ENCODE results near the gene SHROOM2.

The SHROOM2 gene

GRCh38 chrX:9905288-9905687 lies 119.1 kb downstream of the SHROOM2 start:
- DNase-seq (ENCODE audit: low read depth) = peak; percentile 78
- H3K4me3 ChIP-seq (replicated peaks; ENCODE audit: low read depth, low read length) = no peak overlapping the region
- TF ChIP-seq, protein P1, sequence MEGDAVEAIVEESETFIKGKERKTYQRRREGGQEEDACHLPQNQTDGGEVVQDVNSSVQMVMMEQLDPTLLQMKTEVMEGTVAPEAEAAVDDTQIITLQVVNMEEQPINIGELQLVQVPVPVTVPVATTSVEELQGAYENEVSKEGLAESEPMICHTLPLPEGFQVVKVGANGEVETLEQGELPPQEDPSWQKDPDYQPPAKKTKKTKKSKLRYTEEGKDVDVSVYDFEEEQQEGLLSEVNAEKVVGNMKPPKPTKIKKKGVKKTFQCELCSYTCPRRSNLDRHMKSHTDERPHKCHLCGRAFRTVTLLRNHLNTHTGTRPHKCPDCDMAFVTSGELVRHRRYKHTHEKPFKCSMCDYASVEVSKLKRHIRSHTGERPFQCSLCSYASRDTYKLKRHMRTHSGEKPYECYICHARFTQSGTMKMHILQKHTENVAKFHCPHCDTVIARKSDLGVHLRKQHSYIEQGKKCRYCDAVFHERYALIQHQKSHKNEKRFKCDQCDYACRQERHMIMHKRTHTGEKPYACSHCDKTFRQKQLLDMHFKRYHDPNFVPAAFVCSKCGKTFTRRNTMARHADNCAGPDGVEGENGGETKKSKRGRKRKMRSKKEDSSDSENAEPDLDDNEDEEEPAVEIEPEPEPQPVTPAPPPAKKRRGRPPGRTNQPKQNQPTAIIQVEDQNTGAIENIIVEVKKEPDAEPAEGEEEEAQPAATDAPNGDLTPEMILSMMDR (IDR thresholded peaks at IDR 0.05; ENCODE audit: low read length, missing control alignments) = no peak

- DNase-seq (ENCODE audit: low read depth) = no peak
- H3K4me3 ChIP-seq (replicated peaks; ENCODE audit: low read depth, low read length) = no peak overlapping the region
- TF ChIP-seq, protein P1 (IDR thresholded peaks at IDR 0.05; ENCODE audit: low read length, missing control alignments) = no peak
These were observed 119.5 kb downstream of the SHROOM2 start for GRCh38 chrX:9905721-9906120.

DNA sequence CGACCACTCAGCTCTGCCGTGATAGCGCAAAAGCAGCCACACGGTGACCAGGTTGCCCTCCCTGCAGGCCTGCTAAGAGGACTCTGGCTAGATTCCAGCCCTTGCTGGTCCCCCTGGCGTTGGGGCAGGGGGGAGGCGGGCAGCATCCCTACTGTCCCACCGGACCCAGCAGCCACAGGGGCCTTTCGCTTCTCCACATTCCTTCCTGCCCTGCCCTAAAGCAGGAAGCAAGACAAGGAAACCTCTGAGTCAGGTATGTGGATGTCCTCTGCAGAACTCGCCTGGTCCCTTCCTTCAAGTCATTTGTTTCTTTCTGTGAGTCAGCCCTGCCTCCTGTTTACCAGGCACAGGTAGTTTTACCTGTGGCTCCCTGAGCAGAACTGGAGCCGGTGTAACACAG lies 120.7 kb downstream of the SHROOM2 start:
- H3K4me3 ChIP-seq (replicated peaks; ENCODE audit: low read depth, low read length) = no peak overlapping the region
- TF ChIP-seq, protein P1 (IDR thresholded peaks at IDR 0.05; ENCODE audit: low read length, missing control alignments) = no peak

GRCh38 chrX:9907645-9908387 lies 121.6 kb downstream of the SHROOM2 start:
- peak; percentile 83 for DNase-seq (ENCODE audit: low read depth)
- TF ChIP-seq, protein P1 (IDR thresholded peaks at IDR 0.05; ENCODE audit: low read length, missing control alignments) = no peak

More for the DNA sequence above, 120.7 kb downstream of the SHROOM2 start:
- no peak for DNase-seq (ENCODE audit: low read depth)

GRCh38 chrX:9909254-9909653 lies 123.0 kb downstream of the SHROOM2 start:
- TF ChIP-seq, protein P1 (IDR thresholded peaks at IDR 0.05; ENCODE audit: low read length, missing control alignments) = no peak

More at GRCh38 chrX:9907645-9908387, 121.6 kb downstream of the SHROOM2 start:
- H3K4me3 ChIP-seq (replicated peaks; ENCODE audit: low read depth, low read length) = no peak overlapping the region

GRCh38 chrX:9911487-9911886 lies 125.3 kb downstream of the SHROOM2 start:
- TF ChIP-seq, protein P1 (IDR thresholded peaks at IDR 0.05; ENCODE audit: low read length, missing control alignments) = no peak
- no peak overlapping the region for H3K4me3 ChIP-seq (replicated peaks; ENCODE audit: low read depth, low read length)
- DNase-seq (ENCODE audit: low read depth) = peak; percentile 70

More at GRCh38 chrX:9909254-9909653, 123.0 kb downstream of the SHROOM2 start:
- DNase-seq (ENCODE audit: low read depth) = no peak
- no peak overlapping the region for H3K4me3 ChIP-seq (replicated peaks; ENCODE audit: low read depth, low read length)
